Measurements from ENCODE around the gene CNNM3. TPM values are rescaled to one million over a fixed set of nuclear protein-coding genes. Genes with fewer than 3 reads are reported as not detected.

Gene CNNM3
- total RNA-seq, 1 donor = 15.6 TPM

DNA sequence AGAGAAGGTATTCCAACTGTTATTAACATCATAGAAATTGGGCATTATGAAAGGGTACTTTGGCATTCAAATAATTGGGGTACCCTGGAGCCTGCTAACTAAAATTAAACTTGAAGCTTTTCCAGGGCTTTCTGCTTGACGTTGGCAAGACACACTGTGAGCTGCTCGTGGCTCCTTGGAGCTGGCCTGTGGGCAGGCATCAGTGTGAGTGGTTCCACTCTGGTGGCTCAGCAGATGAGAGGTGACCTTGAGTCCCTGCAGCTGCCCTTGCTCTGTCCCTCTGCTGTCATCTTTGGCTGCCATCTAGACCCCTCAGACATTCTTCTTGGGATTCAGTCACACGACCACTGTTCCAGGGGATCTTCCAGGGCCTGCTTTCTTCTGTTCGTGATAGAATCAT lies 6.7 kb downstream of the CNNM3 start:
- Histone ChIP-seq H3K27me3 (ENCODE audit: insufficient read depth, low read length) (no peaks in the 10 kb centered on the region), H3K9me3 (ENCODE audit: low read depth, low read length) (no peaks in the 10 kb centered on the region), H3K4me1 (ENCODE audit: insufficient read depth, low read length) (peaks cover 36% of the 10 kb centered on the region), H3K4me3 (ENCODE audit: low read length) (no peak overlapping the region)

GRCh38 chr2:96823198-96823597 lies 7.1 kb downstream of the CNNM3 start:
- H3K27me3 ChIP-seq (ENCODE audit: insufficient read depth, low read length) = no peaks in the 10 kb centered on the region
- H3K4me3 ChIP-seq (ENCODE audit: low read length) = no peak overlapping the region
- no peaks in the 10 kb centered on the region for H3K9me3 ChIP-seq (ENCODE audit: low read depth, low read length)
- peaks cover 32% of the 10 kb centered on the region for H3K4me1 ChIP-seq (ENCODE audit: insufficient read depth, low read length)

DNA sequence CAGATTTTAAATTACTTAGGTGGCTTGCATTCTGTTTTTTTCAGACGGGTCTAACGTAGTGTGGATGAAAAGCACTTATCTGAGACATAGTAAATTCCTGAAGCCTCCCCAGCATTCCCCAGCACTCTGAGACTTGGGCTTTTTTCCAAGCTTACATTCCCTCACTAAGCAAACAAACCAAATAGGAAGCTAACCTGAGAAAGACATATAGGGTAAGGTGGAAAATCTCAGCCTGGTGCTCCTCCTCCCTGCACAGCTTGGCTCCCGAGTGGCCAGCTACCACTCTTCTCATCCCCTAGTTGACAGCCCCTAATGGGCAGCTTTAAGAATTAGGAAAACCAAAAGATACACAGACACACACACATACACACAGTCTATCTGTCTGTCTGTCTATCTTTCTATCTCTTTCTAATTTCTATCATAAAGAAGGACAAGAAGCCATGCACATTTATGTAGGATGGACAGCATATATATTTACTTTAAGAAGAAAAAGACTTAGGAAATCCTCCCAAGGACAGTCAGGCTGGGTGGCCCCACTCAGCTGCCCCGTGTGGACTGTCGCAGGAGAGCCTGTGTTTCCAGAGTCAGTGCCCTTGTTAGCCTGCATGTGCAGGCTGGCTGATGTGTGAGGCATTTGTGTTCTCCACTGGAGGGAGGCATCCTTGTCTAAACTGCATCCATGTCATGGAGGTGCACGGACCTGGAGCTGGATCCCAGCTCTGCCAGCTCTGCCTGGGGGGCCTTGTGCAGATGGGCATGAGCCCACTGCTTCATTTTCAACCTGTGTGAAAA lies 8.2 kb downstream of the CNNM3 start:
- Histone ChIP-seq H3K27me3 (ENCODE audit: insufficient read depth, low read length) (no peaks in the 10 kb centered on the region), H3K4me3 (ENCODE audit: low read length) (no peak overlapping the region), H3K4me1 (ENCODE audit: insufficient read depth, low read length) (peaks cover 21% of the 10 kb centered on the region), H3K9me3 (ENCODE audit: low read depth, low read length) (no peaks in the 10 kb centered on the region)

DNA sequence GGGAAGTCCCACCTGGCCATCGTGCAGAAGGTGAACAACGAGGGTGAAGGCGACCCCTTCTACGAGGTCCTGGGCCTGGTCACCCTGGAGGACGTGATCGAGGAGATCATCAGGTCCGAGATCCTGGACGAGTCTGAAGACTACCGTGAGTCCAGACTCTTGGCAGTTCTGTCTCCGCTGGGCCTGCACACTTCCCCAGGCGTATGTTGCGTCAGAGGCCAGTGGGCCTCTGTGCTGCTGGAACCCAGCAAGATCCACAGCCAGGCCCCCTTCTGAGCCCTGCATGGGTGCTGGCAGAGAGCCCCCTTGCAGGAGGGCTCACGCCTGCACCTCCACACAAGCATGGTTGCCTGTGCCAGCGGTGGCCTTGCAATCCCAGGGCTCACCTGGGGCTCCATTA lies 9.0 kb downstream of the CNNM3 start:
- Histone ChIP-seq H3K9me3 (ENCODE audit: low read depth, low read length) (no peaks in the 10 kb centered on the region), H3K27me3 (ENCODE audit: insufficient read depth, low read length) (no peaks in the 10 kb centered on the region), H3K4me1 (ENCODE audit: insufficient read depth, low read length) (peaks cover 13% of the 10 kb centered on the region), H3K4me3 (ENCODE audit: low read length) (no peak overlapping the region)

GRCh38 chr2:96826546-96827278 lies 10.6 kb downstream of the CNNM3 start:
- Histone ChIP-seq H3K27me3 (ENCODE audit: insufficient read depth, low read length) (no peaks in the 10 kb centered on the region), H3K4me3 (ENCODE audit: low read length) (no peak overlapping the region), H3K9me3 (ENCODE audit: low read depth, low read length) (no peaks in the 10 kb centered on the region), H3K4me1 (ENCODE audit: insufficient read depth, low read length) (no peaks in the 10 kb centered on the region)

- H3K4me1 ChIP-seq (ENCODE audit: insufficient read depth, low read length) = no peaks in the 10 kb centered on the region
- H3K4me3 ChIP-seq (ENCODE audit: low read length) = no peak overlapping the region
- no peaks in the 10 kb centered on the region for H3K27me3 ChIP-seq (ENCODE audit: insufficient read depth, low read length)
These were observed 12.4 kb downstream of the CNNM3 start for GRCh38 chr2:96828436-96828835.

GRCh38 chr2:96828874-96829273 lies 12.8 kb downstream of the CNNM3 start:
- no peaks in the 10 kb centered on the region for H3K9me3 ChIP-seq (ENCODE audit: low read depth, low read length)
- H3K4me1 ChIP-seq (ENCODE audit: insufficient read depth, low read length) = no peaks in the 10 kb centered on the region
- no peak overlapping the region for H3K4me3 ChIP-seq (ENCODE audit: low read length)
- H3K27me3 ChIP-seq (ENCODE audit: insufficient read depth, low read length) = no peaks in the 10 kb centered on the region

More at GRCh38 chr2:96828436-96828835, 12.4 kb downstream of the CNNM3 start:
- no peaks in the 10 kb centered on the region for H3K9me3 ChIP-seq (ENCODE audit: low read depth, low read length)

DNA sequence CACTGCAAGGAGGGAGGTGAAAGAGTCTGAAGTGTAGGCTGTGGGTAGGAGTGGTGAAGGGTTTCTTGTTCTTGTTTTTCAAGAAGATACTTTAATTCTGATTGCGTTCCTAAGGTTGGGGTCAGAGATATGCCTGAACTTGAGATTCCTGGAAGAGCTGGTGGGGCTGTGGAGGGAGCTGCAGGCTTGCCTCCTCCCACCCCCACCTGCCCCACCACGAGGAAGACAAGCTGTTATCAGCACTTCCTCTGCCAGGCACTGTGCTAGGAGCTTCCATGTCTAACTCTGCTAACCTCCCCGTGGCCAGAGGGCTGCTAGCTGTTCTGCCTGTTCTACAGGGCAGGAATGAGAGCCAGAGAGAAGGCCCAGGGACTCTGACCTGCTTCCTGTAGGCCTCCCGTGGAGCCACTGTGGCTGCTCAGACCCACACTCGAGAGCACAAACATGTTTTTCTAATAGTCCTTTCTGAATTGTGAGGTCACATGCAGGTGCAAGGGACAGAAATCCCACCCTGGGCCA lies 14.0 kb downstream of the CNNM3 start:
- H3K27me3 ChIP-seq (ENCODE audit: insufficient read depth, low read length) = no peaks in the 10 kb centered on the region
- H3K4me1 ChIP-seq (ENCODE audit: insufficient read depth, low read length) = no peaks in the 10 kb centered on the region
- H3K4me3 ChIP-seq (ENCODE audit: low read length) = no peak overlapping the region
- no peaks in the 10 kb centered on the region for H3K9me3 ChIP-seq (ENCODE audit: low read depth, low read length)

GRCh38 chr2:96831679-96832078 lies 15.6 kb downstream of the CNNM3 start:
- no peaks in the 10 kb centered on the region for H3K9me3 ChIP-seq (ENCODE audit: low read depth, low read length)
- H3K4me3 ChIP-seq (ENCODE audit: low read length) = no peak overlapping the region
- no peaks in the 10 kb centered on the region for H3K4me1 ChIP-seq (ENCODE audit: insufficient read depth, low read length)
- H3K27me3 ChIP-seq (ENCODE audit: insufficient read depth, low read length) = no peaks in the 10 kb centered on the region

DNA sequence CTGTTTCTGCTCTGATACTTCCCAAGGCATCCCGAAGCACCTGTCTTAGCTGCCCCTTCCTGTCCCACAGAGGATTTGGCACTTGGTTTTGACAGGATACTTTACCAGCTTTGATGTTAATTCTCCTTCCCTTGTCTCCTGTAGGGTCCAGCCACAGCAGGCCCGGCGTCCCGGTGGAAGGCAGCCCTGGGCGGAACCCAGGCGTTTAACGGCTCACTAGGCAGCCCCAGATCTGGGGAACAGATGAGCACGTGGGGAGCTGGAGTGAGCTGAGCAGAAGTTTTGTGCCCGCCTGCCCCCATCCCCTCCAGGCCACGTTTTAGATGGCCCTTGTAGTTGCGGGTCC lies 16.3 kb downstream of the CNNM3 start:
- no peak overlapping the region for H3K4me3 ChIP-seq (ENCODE audit: low read length)
- no peaks in the 10 kb centered on the region for H3K9me3 ChIP-seq (ENCODE audit: low read depth, low read length)
- H3K27me3 ChIP-seq (ENCODE audit: insufficient read depth, low read length) = no peaks in the 10 kb centered on the region
- H3K4me1 ChIP-seq (ENCODE audit: insufficient read depth, low read length) = no peaks in the 10 kb centered on the region

GRCh38 chr2:96832754-96833507 lies 16.9 kb downstream of the CNNM3 start:
- Histone ChIP-seq H3K9me3 (ENCODE audit: low read depth, low read length) (no peaks in the 10 kb centered on the region), H3K4me3 (ENCODE audit: low read length) (no peak overlapping the region), H3K27me3 (ENCODE audit: insufficient read depth, low read length) (no peaks in the 10 kb centered on the region), H3K4me1 (ENCODE audit: insufficient read depth, low read length) (no peaks in the 10 kb centered on the region)

- Histone ChIP-seq H3K4me3 (ENCODE audit: low read length) (no peak overlapping the region), H3K27me3 (ENCODE audit: insufficient read depth, low read length) (no peaks in the 10 kb centered on the region), H3K9me3 (ENCODE audit: low read depth, low read length) (no peaks in the 10 kb centered on the region), H3K4me1 (ENCODE audit: insufficient read depth, low read length) (peaks cover 18% of the 10 kb centered on the region)
These were observed 19.8 kb downstream of the CNNM3 start for GRCh38 chr2:96835830-96836229.

GRCh38 chr2:96837575-96837974 lies 21.5 kb downstream of the CNNM3 start:
- H3K27me3 ChIP-seq (ENCODE audit: insufficient read depth, low read length) = no peaks in the 10 kb centered on the region
- H3K9me3 ChIP-seq (ENCODE audit: low read depth, low read length) = no peaks in the 10 kb centered on the region
- H3K4me3 ChIP-seq (ENCODE audit: low read length) = no peak overlapping the region
- peaks cover 18% of the 10 kb centered on the region for H3K4me1 ChIP-seq (ENCODE audit: insufficient read depth, low read length)

GRCh38 chr2:96838345-96839292 lies 22.6 kb downstream of the CNNM3 start:
- Histone ChIP-seq H3K9me3 (ENCODE audit: low read depth, low read length) (no peaks in the 10 kb centered on the region), H3K4me1 (ENCODE audit: insufficient read depth, low read length) (peaks cover 18% of the 10 kb centered on the region), H3K4me3 (ENCODE audit: low read length) (no peak overlapping the region), H3K27me3 (ENCODE audit: insufficient read depth, low read length) (no peaks in the 10 kb centered on the region)

All from mononuclear cell (primary cell).